Stimulated activated CD4-positive, alpha-beta T cell treated with anti-CD3 and anti-CD28 coated beads, Interleukin-1b, Interleukin-23, amount 100 ng/mL, for 24 hours (primary cell): ENCODE results near the gene TAAR1.
"Not testable (repeated sequence)": the region's sequence is repeated elsewhere in the genome, so short reads cannot be mapped to it uniquely, and the experiment has no call there.

ENCODE experiments used
- DNase-seq, 4 experiments: peaks; one replicate each; pipeline ENCODE4 v3.0.0-alpha.2; 2020; ENCODE audit warnings: low read depth in 4 of 4, low spot score in 1 of 4

The TAAR1 gene

DNA sequence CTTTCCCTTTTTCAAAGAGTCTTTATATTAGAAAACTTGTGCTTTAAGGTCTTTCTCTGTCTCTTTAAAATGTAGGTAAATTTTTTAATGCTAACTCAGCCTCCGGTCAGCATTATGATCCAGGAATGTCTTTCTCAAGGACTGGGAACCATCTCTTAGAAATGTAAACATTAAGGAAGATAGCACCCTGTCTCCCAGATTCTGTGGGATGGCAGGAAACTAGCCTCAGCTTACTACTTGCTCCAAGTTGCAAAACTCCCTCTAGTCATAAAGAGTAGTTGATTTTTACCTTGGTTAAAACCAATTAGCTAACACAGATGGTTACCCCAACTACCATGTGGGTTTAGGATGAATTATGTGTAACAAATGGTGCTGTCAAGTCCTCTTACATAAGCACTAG is 4.7 kb upstream of the TAAR1 start:
- no peak for DNase-seq

DNA sequence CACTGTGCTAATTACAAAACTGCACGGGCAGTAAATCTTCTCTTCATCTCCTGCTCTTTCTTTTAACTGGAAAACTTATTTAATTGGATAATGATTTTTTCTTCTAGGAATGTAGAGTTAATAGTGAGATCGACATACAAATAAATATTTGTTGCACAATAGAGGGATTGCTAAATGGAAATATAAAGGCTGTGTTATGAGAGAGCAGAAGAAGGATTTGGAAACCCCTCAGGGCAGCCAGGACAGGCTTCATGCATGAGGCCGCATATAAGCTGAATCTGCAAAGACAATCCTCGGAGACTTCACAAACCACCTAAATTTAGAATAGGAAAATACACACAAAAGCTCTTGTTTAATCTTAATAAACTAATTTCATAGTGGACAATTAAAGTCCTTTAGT is 2.9 kb upstream of the TAAR1 start:
- DNase-seq = no peak

DNA sequence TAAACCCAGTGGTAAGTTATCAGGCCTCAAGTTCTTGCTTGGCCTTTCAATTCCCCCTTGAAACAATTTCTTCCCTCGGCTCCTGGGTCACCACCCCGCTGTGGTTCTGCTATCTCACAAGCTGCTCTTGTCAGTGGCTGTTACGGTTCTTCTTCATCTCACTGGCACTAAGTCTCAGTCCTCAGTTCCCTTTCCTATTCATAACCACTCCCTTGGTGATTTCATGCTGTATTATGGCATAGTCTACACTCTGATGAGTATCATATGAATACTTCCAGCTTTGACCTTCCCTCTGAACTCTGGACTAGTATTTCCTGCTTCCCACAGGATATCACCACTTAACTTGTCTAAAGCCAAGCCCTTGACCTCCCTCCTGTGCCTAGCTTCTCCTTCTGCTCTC is 7.9 kb downstream of the TAAR1 start:
- no peak for DNase-seq

DNA sequence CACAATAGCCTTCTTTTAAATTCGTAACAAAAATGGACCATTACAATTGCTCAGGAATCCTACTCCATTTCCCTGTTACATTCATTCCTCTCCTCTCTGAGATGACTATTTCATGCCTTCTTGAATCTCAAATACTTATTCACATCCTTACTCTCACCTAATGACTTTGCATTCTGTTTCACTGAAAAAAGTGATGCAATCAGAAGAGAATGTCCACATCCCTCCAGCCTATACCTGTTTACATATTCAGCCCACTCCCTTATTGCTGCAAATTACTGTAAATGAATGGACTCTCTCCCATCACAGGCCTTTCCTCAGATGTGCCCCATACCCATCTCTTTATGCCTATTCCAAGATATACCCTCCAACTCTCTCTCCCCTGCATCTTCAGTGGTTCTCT is 8.6 kb downstream of the TAAR1 start:
- no peak for DNase-seq

DNA sequence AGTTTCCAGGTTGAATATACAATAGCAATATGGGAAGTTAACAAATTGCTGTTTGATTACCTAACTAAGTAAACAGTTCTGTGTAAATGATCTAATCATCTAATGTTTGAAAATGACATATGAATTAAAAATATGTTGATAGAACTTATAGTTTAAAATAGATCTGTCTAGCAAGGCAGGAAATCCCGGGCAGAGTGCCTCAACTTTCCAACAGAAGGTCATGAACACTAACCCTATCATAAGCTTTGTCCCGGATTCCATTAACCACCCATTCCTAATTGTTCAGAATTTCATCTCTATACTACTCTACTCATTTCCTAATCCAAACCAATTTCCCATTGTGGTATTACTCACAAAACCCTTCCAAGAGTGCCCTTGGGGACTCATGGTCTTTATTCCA is 10.2 kb downstream of the TAAR1 start:
- DNase-seq = no peak

DNA sequence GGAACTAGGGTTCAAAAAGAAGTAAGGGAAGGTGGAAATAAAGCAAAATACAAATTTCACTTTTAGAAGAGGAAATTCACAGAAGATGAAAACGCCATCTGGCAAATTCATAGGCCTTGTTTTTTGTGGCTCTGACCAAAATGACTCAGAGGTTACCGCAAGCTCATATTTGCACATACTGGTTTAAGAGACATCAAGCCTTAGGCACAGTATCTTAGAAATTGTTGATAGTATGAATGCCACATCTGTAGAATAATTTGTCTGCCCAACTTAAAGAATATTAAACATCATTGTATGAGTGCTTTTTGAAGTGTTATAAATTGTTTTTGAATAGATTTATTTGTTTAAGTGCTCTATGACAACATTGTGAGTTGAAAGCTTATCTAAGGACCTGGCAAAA is 10.6 kb downstream of the TAAR1 start:
- DNase-seq = no peak

DNA sequence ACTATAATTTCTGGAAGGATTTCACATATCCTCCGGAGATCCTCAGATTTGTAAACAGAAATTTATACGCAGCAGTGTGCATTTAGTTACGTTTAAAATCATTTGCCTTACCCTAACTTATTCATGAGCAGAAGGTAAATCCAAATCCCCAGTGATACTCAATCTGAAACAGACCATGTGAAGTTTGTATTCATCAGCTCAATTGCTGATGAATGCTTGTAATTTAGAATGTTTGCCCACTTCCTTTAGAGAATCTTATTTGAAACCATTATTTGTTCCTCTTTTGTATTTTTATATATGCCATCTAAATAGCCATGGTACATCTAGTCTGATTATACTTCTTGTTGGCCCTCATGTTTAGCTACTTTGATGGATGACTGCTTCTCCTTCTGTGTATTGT is 15.4 kb downstream of the TAAR1 start:
- no peak for DNase-seq

DNA sequence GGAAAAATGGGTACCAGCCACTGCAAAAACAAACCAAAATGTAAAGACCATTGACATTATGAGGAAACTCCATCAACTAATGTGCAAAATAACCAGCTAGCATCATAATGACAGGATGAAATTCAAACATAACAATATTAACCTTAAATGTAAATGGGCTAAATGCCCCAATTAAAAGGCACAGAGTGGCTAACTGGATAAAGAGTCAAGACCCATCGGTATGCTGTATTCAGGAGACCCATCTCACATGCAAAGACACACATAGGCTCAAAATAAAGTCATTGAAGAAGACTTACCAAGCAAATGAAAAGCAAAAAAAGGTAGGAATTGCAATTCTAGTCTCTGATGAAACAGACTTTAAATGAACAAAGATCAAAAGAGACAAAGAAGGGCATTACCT is 21.8 kb downstream of the TAAR1 start:
- not testable (repeated sequence) for DNase-seq

DNA sequence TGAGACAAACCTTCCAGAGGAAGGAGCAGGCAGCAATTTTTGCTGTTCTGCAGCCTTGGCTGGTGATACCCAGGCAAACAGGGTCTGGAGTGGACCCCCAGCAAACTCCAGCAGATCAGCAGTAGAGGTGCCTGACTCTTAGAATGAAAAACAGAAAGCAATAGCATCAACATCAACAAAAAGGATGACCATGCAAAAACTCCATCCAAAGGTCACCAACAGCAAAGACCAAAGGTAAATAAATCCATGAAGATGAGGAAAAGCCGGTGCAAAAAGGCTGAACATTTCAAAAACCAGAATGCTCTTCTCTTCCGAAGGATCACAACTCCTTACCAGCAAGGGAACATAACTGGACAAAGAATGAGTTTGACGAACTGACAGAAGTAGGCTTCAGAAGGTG is 23.1 kb downstream of the TAAR1 start:
- not testable (repeated sequence) for DNase-seq

DNA sequence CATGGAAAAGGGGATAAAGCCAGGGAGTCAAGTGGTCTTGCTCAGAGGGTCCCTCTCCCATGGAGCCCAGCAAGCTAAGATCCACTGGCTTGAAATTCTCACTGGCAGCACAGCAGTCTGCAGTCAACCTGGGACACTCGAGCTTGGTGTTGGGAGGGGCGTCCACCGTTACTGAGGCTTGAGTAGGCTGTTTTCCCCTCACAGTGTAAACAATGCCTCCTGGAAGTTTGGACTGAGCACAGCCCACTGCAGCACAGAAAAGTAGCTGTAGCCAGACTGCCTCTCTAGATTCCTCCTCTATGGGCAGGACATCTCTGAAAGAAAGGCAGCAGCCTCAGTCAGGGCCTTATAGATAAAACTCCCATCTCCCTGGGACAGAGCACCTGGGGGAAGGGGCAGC is 23.7 kb downstream of the TAAR1 start:
- not testable (repeated sequence) for DNase-seq

DNA sequence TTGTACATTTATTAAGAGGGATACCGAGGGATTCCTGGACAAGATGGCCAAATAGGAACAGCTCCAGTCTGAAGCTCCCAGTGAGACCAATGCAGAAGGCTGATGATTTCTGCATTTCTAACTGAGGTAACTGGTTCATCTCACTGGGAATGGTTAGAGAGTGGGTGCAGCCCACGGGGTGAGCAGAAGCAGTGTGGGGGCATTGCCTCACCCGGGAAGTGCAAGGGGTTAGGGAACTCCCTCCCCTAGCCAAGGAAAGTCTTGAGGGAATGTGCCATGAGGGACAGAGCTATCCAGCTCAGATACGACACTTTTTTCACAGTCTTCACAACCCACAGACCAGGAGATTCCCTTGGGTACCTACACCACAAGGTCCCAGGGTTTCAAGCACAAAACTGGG is 24.2 kb downstream of the TAAR1 start:
- DNase-seq = no peak

DNA sequence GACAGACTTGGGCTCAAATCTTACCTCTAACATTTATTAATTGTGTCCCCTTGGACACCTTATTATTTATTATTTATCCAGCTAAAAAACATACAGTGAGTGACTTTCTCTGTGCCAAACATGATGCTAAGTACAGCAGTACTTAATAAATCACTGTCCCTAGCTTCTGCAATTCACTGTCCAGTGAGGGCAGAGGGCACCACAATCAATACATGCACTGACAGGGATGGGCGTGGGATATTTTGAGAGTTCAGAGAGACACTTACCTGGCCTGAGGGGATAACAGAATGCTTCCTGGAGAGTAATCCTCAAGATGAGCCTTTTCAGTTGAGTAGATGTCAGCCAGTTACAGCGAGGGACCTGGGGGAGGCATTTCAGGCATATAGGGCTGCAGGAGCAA is 25.6 kb downstream of the TAAR1 start:
- no peak for DNase-seq

DNA sequence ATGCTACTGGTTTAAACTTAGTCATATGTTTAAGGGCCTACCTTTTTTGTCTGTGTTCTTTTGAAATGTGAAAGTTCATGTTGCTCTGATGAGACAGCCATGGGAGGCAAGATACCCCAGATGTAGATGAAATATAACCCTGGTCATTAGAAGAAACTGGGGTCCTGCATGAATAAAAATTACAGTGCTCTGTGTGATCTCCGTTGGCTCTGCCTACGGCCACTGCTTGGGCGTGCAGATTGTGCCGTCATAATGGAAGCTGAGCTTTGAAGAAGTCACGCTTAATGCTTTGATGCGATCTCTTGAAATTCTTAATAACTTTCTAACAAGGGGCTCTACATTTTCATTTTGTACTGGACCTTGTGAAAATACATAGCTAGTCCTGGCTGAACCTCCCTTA is 34.8 kb downstream of the TAAR1 start, which contains the start of gene TAAR2:
TAAR2 (minus strand) TSS at position 101 of the 400 bp plus-strand sequence; CDS start at position 101, 0 bp downstream.
- no peak for DNase-seq

DNA sequence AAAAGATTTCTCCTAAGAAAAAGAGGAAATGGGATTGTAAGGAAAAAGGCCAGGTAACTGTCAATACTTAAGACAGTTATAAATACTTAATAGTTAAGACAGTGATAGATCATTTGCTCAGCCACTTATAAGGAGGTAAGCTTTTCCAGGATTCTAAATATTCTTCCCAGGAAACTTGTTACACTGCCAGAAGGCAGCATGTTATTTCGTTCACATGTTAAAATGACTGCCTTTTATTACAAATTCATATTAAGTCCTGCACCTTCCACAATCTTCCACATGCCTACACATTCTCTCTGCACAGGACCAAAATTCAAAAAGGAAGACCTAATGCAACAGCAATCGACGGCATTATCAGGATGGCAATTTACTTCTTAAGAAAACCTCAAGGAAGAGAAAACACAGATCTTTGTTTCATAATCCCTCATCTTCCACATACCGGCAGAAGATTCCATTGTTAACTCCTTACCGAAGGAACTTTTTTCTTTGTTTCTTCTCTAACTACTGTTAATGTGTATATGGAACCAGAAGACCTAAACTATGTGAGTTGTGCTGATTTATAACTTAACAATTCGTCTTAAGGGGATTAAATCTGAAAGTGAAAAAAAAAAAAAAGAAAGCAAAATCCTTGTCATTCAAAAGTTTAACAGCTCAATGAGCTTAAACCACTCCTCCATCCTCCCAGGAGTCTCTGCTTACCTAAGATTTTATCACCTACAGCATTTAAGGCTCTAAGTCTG is 35.7 kb downstream of the TAAR1 start:
- no peak for DNase-seq

DNA sequence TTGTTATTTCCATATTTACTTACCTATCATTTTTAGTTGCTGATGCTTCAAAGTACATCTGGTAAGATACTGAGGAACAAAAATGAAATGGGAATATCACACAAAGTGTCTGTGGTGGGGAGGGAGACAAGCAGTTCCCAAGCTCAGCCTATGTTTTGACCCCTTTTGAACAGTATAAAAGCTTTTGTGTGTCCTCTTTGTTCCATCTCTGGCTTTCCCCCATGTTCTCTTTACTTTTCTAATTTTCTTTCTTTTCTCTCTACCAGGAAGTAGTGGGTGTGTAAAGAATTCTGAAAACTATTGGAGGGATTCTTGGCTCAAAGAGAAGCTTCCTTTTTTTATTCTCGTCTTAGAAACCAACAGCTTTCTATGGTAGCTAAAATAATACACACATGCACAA is 42.3 kb downstream of the TAAR1 start:
- no peak for DNase-seq

DNA sequence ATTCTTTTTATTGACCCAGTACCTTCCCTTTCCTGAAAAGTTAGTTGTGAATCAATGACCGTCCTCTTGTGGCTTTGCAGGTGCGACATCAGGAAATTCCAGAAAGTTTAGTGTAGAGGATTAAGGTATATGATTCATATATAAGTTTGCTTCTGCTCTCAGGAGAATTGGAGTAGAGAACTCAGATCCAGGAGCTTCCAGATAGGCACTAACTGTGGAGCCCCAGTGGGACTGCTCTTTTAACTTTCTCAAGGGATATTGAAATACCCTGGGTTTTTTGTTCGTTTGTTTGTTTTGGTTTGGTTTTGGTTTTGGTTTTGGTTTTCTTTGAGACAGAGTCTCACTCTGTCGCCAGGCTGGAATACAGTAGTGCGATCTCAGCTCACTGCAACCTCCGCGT is 44.4 kb downstream of the TAAR1 start:
- no peak for DNase-seq

DNA sequence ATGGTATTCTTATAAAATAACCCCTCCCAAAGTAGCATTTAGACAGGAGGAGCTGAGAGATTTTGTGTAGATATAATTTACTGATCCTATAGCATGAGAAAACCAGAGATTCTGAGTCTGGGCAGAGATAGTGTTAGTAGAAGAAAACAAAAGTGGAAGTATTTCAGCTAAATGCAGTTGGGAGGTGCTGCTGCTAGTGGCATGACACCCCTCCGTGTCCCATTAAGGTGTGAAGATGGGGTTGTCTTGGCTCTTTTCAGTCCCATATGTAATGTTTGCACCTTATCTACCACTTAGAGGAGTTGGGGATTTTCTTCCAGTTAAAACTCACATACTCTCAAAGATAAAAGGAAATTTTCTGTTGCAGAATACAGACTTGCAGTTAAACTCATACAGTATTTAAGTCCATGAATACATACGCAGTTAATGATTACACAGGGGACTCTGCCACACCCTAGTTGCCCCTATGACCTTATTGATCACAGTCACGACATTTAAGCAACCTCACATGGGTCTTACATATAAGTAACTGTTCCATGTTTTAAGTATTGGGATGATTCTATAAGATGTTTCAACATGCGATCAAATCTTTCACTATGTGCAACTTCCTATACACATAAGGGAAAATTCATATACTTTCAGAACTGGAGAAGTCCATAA is 46.4 kb downstream of the TAAR1 start:
- no peak for DNase-seq

DNA sequence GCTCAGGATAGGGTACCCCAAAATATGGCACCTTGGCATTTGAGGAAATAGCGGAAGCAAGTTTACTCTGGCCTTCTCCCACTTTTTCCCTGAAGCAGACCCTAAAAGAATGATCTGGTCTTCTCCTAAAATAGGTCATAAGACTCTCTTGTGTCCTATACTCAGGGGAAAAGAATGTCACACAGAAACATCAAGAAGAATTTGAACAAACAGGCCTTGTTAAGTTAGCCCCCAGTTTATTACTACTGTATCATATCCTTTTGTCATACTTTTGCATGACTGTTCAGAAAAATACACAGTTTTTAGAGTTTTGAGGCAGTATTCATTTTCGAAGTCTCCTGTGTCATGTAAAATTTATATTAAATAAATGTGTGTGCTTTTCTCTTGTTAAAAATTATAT is 47.4 kb downstream of the TAAR1 start:
- no peak for DNase-seq

DNA sequence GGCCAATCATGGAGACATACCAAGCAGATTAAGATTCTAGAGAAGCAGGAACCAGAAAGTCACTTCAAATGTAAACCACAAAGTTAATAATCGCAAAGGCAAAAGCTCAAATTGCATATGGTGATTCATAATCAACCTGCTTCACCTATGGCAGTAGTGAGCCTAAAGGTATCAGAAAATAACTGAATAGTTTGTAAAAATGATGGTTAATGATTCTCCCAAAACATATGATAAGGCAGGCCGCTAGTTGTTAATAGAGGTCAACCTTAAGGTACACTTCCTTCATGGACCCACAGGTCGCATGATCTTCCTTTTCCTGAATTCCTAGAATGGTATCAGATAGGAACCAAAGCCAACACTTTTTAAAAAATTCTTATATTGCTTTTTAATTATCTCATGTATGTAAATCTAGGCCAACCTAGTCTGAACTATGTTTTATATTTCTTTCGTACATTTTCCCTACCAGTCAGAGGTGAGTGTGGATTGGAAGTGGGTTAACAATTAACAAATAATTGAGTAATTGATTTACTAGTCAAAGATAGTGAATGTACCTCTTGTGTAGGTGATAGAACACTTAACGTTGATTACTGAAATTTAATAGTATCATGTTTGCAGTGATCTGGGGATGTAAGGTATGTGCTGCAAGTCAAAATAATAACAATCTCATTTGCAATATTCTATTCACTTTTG is 51.3 kb downstream of the TAAR1 start:
- no peak for DNase-seq

DNA sequence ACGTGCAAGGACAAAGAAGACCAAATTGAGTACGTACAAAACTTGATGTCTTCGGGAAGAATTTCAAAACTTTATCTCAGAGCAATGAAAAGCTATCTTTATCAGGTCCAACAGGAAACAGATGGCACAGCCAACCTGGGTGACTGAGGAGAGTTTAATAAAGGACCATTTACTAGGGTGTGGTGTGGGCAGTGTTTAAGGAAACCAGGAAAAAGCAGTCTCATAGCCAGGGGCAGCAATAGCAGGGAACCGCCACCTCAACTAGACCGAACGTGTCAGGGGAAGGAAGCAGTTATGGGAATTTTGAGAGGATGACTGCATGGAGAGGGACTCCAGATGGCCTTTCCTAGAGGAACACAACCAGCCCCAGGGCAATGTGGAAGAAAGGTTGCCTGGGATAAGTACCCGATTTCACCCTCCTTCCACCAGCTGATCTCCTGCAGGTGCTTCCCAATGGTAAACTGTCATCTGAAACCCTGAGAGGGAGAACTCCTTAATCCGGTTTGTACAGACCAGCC is 54.3 kb downstream of the TAAR1 start:
- no peak for DNase-seq

DNA sequence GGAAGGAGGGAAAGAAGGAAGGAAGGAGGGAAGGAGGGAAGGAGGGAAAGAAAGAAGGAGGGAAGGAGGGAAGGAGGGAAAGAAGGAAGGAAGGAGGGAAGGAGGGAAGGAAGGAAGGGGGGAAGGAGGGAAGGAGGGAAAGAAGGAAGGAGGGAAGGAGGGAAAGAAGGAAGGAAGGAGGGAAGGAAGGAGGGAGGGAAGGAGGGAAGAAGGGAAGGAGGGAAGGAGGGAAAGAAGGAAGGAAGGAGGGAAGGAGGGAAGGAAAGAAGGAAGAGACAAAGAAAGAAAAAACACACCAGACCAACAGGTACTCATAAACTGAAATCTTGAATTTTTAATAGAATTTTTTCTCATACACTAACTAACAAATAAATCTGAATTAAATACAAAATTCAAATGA is 58.1 kb downstream of the TAAR1 start:
- DNase-seq = not testable (repeated sequence)

DNA sequence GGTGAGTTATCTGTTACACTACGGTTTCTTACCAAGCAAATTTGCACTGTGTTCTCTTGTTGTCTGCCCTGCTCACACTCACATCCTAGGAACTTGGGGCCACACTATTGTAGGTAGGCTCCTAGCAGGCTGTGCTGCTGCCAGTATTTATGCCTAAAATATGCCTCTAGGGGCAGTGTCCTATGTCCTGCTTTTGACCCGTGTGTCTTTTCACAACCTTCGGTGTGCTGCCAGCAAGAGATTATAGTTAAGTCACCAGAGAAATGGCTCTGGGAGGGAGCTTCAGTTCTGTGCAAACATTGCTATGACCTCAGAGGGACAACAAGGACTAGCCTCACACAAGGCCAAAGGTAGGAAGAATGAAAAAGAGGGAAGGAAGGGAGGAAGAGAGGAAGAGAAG is 60.5 kb downstream of the TAAR1 start:
- no peak for DNase-seq
